NB4 (cell line): ENCODE measurements around the gene ACBD6.

ENCODE experiments used
- CTCF ChIP-seq: IDR thresholded peaks from one replicate; pipeline ENCODE4 v1.5.1; 2012; ENCODE audit warnings: low read depth, low read length
- POLR2A ChIP-seq: IDR thresholded peaks from 2 replicates; pipeline ENCODE4 v1.6.1; 2011; ENCODE audit warnings: mild to moderate bottlenecking; ENCODE audit not compliant: insufficient read length; ENCODE audit errors: extremely low read depth

GRCh38 chr1:180251526-180252305, 250.7 kb downstream of the ACBD6 start:
- no peak for TF ChIP-seq CTCF
- no peak for TF ChIP-seq POLR2A
